HG03442 (cell line): ENCODE measurements around the gene MED28.
"Not testable (repeated sequence)": the region's sequence is repeated elsewhere in the genome, so short reads cannot be mapped to it uniquely, and the experiment has no call there.

Experiments
- ATAC-seq: cut with Tn5 transposase; IDR thresholded peaks from one replicate; pipeline ENCODE4 v1.9.1; 2021; ENCODE audit warnings: mild to moderate bottlenecking, moderate library complexity; ENCODE audit not compliant: unreplicated experiment

MED28 gene

GRCh38 chr4:17614416-17615299 is at the start of gene MED28:
TSS of gene MED28 (plus strand) at chr4:17614641. CDS start at chr4:17614655, 14 bp downstream.
- peak; percentile 86 for ATAC-seq

DNA sequence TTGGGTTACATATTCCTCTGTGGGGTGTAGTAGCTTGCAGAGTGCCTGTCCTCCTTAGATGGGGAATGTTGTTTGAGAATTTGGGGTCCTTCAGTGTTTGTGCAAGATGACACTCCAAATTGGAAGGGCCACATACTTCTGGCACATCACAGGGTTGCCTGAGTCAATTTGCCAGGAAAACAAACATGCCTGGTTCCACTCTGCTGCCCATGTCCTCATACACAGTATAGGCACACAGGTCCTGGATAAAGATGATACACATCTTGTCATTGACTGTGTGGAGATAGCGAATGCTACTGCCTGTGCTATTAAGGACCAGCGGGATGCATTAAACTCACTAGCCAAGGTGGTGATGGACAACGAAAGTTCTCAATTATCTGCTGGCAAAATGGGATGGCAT is 48.6 kb upstream of the MED28 start:
- no peak for ATAC-seq

DNA sequence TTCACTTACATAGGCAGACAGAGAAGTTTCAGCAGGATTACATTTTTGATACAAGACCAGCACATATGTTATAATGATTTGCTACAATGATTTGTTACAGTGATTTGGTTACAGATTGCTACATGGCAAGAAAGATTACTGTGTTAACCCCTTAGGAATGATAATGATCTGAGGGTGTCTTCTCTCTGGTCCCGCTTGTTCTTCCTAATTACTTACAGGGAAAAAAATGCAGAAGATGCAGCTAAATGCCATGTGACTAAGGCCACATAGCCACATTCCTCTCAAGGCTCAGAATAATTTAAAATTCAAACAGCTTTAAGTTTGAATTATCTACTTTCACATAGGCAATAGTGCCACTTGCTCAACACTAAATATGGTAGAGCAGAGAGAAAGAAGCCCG is 47.2 kb upstream of the MED28 start:
- ATAC-seq, result no peak

DNA sequence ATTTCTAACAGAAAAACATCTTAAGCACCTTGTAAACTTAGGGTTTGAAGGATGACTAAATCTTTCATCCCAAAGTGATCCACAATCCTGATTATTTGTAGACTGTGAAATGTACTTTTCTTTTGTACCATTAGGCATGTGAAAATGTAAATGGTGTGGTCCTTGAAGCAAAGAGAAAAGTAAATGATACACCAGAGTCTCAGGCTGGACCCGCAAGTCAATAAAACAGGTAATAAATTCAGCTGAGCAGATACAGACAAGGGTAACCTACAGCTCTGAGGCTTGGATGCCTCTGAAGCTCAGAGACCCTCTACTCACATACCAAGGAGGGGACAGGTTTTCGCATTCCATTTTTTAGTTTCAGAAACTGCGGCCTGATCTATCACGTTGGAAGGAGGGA is 40.2 kb upstream of the MED28 start:
- ATAC-seq, result no peak

- ATAC-seq, result not testable (repeated sequence)
These were observed 39.3 kb upstream of the MED28 start for GRCh38 chr4:17575177-17575576.

DNA sequence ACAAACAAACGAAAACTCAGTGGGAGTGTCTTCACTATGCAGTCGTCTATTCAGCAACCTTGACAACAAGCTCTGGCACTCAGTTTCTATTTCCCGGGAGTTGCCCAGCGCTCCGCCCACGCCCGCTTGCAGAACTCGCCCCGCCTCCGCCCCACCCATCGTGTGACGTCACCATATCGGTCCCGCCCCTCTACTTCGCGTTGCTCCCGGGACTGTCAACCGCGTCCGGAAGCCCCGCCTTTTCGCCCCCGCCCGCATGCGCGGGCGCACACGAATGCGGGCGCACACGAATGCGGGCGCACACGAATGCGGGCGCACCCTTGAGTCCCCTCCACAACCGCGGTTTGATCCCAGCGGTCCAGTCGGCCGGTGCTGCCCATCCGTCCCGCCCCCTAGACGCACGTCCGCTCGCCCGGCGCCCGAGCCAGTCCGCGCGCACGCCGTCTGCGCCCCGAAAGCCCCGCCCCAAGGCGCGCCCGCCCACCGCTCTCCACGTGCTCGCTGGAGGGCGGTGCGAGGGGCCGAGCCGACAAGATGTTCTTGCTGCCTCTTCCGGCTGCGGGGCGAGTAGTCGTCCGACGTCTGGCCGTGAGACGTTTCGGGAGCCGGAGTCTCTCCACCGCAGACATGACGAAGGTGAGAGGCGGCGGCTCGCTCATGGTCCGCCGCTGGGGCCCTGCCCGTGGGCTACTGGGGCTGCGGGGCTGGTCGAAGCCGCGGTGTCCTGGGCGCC is 37.3 kb upstream of the MED28 start, which contains the start of gene LAP3:
Gene LAP3 (plus strand): TSS at position 267 of the 733 bp plus-strand sequence. CDS start 268 bp downstream, at position 535.
- ATAC-seq, result peak; percentile 75

DNA sequence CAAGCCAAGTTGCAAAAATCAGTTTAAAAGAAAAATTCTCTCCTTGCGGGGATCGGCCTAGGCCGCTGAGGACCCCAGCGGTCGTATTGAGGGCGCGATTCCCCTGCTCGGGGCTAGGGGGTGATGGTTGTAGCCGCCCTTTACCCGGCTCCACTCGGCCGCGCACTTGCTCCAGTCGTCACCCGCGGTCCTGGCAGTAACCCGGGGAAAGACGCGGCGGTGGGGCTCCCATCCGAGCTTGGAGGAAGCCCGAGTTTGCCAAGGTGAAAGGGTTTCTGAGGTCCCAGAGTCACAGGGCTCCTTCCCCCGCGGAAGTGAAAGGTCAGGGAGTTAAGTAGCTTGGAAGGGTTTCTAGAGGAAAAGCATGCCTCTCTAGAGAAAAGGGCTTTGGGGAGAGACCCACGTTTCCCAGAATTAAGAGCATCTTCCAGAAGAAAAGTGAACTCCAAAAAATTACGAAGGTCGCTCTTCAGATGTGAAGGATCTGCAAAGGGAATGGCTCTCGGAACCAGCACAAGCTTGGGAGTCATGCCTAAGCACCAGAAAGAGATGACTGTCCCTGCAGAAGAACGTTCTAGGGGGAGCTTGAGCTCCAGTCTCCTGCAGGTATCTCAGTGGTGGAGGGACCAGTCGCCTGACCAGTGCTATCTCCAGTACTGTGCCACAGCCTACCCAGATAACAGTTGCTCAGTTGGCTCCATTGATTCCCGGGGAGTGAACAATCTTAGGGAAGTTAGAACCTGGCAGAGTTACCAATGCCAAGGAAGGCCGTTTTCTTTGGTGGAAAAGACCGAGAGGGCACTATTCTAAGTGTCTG is 36.6 kb upstream of the MED28 start:
- peak; percentile 11 for ATAC-seq

- ATAC-seq, result peak; percentile 31
These were observed 36.0 kb upstream of the MED28 start for GRCh38 chr4:17578482-17578891.

DNA sequence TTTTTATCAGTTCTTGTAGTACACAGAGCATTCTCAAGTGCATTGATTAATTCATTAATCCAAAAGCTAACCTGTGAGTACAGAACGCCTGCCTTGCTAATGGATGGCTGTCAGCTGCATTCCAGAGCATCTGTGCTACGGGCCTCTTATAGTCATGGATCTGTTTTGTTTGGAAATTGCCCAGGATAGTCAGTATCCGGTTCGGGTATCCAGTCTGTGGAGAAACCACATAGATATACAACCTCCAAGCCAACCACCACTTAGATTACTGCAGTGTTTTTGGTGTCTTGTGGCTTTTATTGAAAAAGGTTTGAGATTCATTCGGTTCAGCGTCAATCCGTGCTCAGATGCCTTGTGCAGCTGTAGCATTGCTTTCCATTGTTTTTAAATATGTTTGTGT is 33.5 kb upstream of the MED28 start:
- ATAC-seq, result no peak

- ATAC-seq, result no peak
These were observed 31.2 kb upstream of the MED28 start for GRCh38 chr4:17583276-17583675.

GRCh38 chr4:17583941-17584340 is 30.5 kb upstream of the MED28 start:
- no peak for ATAC-seq

DNA sequence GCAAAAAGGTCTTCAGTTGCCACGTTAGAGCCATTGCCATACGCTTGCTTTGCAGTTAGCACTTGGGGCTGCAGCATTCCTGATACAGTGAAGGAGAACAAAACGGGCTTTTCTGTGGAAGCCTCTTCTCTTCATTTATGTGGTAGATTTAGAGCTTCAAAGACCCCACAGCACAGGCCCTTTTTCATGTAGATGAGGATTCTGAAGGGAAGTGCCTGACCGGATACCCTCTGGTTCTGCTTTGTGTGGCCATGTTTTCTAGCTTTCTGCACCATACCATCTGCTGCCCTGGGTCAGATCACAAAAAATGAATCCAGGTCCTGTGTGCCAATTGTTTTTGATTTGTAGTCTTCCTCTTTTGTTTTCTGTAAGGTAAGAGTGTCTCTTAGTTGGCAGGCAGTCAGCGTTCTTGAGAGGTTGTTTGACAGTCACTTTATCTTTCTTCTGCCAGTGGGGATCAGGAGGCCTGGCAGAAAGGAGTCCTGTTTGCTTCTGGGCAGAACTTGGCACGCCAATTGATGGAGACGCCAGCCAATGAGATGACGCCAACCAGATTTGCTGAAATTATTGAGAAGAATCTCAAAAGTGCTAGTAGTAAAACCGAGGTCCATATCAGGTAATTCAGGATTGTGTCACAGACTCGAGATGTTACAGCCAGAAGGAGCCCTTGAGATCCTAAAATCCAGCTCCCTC is 29.8 kb upstream of the MED28 start:
- no peak for ATAC-seq

DNA sequence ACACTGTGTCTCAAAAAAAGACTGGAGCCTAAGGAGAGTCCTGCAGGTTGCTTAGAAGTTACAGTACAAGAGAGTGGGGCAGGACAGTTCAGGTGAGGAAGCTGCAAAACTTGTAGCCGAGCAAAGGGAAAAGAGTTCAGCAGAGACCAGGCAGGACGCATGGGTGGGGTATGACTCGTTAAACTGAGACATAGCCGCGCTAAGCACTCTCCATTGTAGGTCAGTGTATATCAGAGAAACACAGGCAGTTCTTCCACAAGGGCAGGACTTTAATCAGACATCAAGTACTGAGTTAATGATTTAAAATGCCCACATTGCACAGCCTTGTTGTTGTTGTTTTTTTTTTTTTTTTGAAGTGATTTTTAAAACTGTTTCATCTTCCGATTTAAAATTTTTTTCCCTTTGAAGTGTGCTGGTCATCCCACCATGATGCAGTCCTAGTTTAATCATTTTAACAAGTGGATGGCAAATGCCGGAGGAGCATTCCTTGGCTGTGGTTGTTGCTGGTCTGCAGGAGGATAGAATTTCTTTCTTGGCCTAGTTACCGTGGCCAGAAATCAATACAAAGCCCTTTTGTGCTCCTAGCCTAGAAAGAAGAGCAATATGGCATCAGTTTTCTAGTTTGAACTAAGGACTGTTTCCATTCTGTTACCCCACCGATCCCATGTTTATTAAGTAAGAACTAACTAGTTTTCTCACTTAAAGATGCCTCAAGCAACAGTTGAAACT is 27.2 kb upstream of the MED28 start:
- ATAC-seq, result no peak

GRCh38 chr4:17589355-17589754 is 25.1 kb upstream of the MED28 start:
- no peak for ATAC-seq

GRCh38 chr4:17595471-17596005 is 18.9 kb upstream of the MED28 start:
- ATAC-seq, result peak; percentile 88

DNA sequence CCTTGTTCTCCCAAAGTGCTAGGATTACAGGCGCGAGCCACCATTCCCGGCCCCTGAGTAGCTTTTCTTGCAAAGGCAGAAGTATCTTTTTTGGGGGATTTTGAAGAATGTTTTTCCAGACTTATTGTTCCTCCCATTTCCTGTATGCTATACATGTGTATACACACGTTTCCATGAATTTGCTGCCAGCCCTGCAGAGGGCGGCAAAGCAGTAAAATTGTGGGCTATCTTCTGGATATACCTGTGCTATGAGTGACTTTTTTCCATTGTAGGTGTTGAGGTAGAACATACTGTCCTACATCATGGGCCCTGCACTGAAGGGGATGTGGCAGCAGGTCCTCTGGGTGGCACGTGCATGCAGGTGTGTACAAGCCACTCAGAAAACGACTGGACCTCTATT is 16.9 kb upstream of the MED28 start:
- no peak for ATAC-seq

GRCh38 chr4:17599826-17600225 is 14.6 kb upstream of the MED28 start:
- ATAC-seq, result no peak

DNA sequence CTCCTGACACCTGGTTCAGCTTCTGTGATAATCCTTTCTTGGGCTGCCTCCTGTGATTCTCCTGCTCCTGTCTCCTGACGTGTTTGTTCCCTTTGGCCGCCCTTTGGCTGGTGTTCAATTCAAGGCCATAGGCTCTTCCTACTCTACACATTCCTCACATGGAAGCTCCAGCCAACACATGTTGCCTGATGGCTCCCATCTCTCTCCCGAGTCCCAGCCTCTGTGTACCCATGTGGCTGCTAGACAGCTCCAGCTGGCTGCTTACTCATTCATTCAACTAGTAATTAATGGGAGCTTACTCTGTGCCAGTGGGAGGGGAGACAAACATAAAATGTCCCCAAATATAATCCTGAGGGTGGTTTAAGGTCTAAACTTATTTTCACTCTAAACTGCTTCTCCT is 9.2 kb upstream of the MED28 start:
- ATAC-seq, result no peak

DNA sequence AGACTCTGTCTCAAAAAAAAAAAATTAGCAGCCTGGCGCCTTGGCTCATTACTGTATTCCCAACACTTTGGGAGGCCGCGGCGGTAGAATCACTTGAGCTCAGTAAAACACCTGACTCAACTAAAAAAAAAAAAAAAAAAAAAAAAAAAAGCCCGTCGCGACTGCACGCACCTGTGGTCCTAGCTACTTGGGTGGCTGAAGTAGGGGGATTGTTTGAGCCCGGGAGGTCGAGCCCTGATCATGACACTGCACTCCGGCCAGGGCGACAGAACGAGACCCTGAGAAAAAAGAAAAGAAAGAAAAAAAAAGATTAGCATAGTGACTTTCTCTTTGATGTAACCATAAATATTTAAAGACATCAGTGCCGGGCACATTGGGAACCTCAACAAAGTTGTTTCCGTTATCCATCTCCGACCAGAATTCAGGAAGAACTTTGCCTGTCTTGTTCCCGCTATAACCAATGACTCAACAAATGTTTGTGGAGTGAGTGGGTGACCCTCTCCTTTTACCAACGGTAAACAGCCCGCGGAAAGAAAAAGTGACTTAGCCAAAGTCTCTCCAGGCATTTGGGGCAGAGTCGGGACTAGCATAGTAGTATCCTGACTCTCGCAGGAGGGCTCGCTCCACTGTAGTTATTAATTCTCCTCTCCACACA is 553 bp upstream of the MED28 start:
- ATAC-seq, result peak; percentile 38
